DMS 273 treated with DMSO at 0.1 percent for 48 hours (cell line): ENCODE measurements around the gene NRCAM.

Experiments used
- DNase-seq: peaks from one replicate; lab custom pipeline; 2025; lab: John Stamatoyannopoulos, UW

The NRCAM gene

DNA sequence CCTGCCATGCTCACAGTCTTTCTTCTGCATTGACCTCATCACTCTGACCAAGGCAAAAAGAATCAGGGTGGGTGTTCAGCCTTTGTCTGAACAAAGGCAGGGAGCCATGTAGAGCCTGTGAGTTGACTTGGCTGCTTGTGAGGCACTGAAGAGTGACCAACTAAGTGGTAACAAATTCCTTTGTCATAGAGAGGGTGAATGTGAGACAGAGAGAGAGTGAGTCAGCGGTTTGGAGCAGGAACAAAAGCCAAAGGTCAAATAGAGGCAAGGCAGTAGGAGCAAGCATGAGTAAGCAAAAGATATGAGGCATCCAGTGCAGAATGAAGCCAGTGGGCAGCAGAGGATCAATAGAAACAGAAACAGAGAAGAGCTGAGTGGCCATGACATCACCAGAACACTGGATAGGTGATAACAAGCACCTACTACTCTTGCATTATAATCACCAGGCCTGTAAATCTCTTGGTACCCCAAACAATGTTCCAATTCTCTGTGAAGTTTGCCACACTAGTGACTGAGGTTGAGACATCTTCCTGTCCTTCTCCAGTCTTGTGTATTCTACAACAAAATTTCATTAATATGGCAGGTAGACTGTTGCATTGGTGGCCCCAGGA lies 209.9 kb downstream of the NRCAM start:
- DNase-seq = no peak

DNA sequence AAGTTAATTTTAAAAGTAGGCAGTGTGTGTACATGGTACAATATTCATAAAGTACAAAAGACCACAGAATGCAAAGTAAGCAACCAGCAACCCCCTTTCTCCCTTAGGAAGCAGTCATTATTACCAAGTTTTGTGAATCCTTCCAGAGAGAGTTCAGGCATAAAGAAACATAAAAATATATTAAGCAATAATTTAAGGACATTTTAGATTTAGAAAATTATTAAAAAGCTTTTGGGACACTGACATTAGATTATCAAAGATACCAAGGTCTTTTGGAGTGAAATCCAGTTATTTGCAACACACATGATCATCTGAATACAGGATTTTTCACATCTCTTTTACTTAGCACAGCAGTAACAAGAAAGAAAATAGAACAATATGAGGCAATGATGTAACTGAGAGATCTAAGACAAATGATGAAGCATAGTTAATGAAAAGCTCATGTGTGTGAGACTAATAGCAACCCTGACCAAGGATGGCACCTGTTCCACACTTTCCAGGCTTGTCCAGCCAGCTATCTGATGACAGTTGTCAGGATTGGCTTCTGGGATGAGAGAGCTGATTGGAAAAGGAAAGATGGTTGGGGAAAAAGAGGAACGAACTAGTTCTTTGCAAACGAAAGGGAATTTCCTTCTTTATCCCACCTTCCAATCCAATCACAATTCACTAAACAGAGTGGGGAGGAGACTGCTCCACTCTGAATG lies 210.6 kb downstream of the NRCAM start:
- DNase-seq = no peak

- DNase-seq = no peak
Observed at GRCh38 chr7:108244110-108244509, 212.1 kb downstream of the NRCAM start.

DNA sequence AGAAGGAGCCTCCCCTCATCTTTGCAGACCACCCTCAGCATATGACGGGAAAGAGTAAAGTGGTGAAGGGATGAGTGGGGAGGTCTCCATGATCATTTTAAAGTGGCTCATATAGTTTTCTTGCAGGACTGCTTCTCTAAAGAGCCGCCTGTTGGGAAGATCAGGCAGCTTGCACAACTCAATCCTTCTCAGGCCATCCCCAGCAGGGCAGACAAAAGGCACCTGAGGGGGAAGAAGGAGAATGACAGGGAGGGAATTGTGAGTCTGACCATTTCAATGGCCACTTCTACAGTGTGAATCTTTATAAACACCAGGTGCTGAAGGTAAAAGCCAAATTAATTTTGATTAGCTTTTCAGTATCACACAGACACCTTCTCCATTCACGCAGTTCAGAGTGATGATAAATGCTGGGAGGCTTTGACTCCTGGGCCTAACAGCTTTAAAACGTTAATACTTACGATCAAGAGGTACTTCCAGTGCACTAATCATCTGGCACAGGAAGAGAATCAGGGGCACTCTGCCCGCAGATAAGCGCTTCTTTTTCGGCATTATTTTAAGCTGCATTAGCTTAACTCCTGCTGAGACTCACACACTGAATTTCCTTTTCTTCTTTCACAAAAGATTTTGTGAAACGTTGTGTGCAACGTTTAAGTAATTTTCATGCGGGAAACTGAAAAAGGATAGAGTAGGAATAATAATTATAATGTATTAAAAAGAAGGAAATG lies 216.6 kb downstream of the NRCAM start:
- DNase-seq = no peak

GRCh38 chr7:108236681-108237415 lies 219.4 kb downstream of the NRCAM start:
- DNase-seq = no peak

- no peak for DNase-seq
Observed at GRCh38 chr7:108235451-108236061, 220.7 kb downstream of the NRCAM start.

DNA sequence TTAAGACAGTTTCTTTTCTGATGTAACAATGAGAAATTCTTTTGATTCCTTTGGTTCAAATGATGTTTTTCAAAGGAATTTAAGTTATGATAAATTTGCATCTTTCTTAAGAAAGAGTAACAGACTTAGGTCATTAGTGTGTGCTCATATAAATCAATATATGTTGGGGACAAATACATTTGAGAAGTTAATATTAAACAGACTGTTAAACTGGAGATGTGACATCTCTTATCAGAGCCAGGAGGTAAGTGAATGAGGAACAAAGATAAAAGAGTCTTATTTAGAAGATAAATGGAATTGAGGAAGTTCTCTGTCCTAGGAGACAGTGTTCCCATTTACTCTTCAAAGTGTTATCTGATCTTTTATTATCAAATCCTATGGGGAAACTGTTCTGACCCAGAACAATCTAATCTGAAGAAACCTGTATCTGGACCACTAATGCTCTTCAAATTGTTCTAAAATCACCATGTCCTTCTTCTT lies 221.2 kb downstream of the NRCAM start:
- no peak for DNase-seq

DNA sequence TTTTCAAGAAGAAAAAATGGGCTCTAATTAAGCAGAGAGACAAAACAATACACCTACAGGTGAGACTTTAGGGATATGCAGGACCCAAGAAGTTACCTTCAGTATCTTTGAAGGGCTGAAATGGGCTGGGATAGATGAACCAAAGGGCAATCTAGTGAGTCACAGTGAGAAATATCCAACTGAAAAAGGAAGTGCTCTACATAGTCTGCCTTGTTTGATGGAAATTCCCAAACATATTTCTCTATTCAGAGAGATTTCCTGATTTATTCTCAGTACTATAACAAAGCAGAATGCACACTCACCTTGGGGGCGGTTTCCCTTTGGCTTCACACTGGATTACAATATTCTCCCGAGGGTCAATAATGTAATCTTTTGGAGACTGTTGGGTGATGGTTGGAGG lies 222.0 kb downstream of the NRCAM start:
- no peak for DNase-seq

DNA sequence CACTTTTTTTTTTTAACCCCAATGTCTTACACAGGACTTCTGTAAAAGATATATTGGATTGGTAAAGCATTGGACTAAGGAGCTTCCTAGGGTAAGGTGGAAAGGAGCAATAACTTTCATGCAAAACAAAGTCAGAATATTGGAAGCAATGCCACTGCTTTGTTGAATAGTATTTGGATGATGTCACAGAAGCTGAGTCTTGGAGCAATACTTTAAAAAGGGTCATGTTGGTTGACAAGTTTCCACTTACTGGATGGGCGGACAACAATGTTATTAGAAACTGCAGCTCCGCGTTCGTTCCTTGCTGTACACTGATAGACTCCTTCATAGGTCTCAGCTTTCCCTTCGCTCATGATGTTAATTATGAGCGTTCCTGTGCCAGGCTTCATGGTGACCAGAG lies 224.2 kb downstream of the NRCAM start:
- DNase-seq = no peak

DNA sequence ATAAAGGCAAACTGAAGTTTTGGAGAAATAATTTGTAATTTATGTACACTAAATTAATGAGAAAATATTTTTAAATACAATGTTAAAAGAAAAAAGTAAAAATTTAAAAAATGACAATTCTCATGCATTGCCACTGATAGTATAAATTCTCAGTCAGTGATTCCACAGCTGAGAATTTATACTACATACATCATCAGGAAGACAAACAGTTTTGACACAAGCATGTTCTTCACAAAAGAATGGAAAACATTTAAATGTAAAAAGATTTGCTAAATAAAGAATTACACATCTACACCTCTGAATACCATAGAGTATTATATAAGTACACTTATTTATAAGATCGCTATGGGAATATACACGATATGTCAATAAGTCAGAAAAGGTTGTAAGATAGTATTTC lies 225.0 kb downstream of the NRCAM start:
- no peak for DNase-seq

- DNase-seq = no peak
Observed at GRCh38 chr7:108227366-108227765, 228.9 kb downstream of the NRCAM start.

GRCh38 chr7:108226816-108227299 lies 229.4 kb downstream of the NRCAM start:
- DNase-seq = no peak

DNA sequence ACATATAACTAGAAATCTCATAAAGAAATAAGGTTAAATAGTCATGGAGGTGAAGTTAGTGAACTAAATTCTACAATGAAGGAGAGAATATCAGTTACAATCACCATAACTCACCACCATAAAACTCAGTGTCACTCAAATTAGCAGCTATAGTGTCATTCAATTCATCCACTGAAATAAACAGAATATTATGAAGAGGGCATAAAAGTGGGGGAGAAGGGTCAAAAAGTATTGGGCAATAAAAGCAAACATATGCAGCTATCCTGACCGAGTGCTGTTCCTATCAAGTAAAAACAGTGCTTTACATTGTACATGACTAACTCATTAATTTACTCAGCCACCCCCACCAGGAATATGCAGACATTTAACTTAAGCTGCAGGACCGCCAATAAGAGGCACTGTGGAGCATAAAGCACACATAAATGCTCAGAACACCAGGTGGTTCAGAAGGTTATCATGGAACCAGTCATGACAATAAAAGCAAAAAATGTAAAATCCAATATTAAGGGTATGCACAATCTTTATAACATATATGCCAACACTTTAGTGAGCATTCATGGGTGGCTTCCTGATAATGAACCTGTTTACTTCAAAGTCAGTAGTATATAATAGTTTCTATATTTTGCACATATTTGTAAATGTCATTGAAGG lies 230.6 kb downstream of the NRCAM start:
- no peak for DNase-seq

- no peak for DNase-seq
Observed at GRCh38 chr7:108224387-108224786, 231.8 kb downstream of the NRCAM start.

DNA sequence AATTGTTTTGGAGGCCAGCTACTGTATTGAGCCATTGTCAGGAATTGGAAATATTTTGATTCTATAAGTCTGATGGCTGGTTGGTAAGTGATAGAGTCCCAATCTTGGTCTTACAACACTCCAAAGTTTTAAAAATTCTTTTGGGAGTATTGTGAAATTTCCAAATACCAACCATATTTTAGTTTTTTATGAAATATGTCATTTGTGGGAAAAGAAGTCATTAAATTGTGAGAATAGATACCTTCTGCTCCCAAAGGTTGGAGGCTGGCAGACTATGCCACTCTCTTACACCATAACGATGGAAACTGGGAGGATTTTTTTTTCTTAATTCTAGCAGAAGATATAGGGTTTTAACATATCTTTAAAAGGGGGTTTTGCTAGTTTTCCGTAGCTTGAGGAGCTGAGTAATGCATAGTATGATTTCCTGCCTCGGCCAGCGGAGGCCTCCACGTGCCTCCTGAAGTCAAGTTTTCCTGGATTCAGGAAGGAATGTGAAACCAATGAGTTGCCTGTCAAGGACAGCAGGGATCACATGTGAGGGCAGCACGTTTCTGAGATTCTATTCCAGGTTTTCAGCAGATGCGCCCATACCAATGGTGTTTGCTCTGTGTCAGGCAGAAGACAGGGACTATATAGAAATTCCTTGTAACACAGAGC lies 233.9 kb downstream of the NRCAM start:
- no peak for DNase-seq

DNA sequence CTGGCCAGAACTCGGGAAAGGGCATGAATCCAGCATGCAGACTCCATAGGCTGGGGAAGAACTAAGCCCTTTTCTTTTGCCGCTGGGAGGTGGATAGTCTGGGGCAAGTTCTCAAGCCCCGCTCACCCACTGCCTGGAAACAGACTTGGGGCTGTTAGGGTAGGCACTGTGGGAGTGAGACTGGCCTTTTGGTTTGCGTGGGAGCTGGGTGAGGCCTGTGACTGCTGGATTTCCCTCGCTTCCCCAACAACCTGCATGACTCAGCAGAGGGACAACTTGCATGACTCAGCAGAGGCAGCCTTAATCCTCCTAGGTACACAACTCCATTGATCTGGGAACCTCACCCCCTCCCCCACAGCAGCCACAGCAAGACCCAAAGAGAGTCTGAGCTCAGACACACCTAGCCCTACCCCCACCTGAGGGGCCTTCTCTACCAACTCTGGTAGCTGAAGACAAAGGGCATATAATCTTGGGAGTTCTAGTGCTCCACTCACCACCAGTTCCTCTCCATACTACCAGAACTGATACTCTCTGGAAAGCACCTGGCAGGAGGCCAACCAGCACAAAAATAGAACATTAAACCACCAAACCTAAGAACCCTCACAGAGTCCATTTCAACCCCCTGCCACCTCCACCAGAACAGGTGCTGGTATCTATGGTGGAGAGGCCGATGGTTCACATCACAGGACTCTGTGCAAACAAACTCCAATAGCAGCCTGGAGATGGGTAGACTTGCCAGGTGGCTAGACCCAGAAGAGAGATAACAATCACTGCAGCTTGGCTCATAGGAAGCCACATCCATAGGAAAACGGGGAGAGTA lies 244.6 kb downstream of the NRCAM start:
- no peak for DNase-seq

- no peak for DNase-seq
Observed at GRCh38 chr7:108210796-108211195, 245.4 kb downstream of the NRCAM start.

GRCh38 chr7:108205311-108205710 lies 250.9 kb downstream of the NRCAM start:
- no peak for DNase-seq

- no peak for DNase-seq
Observed at GRCh38 chr7:108204281-108204796, 251.9 kb downstream of the NRCAM start.

DNA sequence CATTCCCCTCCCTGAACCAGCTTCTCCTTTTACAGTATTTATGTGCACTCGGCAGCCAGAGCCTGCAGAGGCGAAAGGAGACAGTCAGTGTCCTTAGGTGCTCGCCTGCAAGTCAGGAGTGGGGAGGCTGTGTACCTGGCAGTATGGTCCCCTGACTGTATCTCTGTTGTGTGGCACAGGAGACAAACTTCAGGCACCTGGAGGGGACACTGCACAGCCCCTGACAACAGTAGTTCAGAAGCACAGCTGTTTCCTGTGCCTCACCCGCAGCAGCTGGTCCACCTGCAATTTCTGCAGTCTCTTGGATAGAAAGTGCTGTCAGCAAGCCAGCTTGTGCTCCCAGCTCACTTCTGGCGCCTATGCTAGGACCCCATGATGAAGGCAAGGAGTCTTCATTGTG lies 252.7 kb downstream of the NRCAM start:
- peak; percentile 38 for DNase-seq
